WTC11 (cell line): Measurements from ENCODE around the gene CNDP1. TPM values are rescaled to one million over a fixed set of nuclear protein-coding genes. Genes with fewer than 3 reads are reported as not detected.

Experiments
- ATAC-seq: fragments of 200-7000 bp; cut with Tn5 transposase; 2 replicates; pipeline ENCODE4 v1.10.0; 2021; ENCODE audit warnings: mild to moderate bottlenecking, moderate library complexity
- CTCF ChIA-PET: fragments of 300-600 bp; sonication (Branson Sonifier 250); formaldehyde crosslinking; loops from one replicate; lab custom pipeline; 2021; ENCODE audit warnings: antibody characterized with exemption; lab: Charles Lee
- POLR2A ChIA-PET: fragments of 350-600 bp; sonication (Branson Sonifier 250); formaldehyde crosslinking; loops from one replicate; lab custom pipeline; 2021; ENCODE audit warnings: antibody characterized with exemption; lab: Charles Lee
- DNase-seq: peaks from one replicate; pipeline ENCODE4 v3.0.0; 2021; ENCODE audit warnings: low spot score
- H3K27ac Mint-ChIP-seq: 2 replicates; pipeline ENCODE4 v1.8.0; 2021; ENCODE audit warnings: mixed read lengths
- H3K27me3 Mint-ChIP-seq: 2 replicates; pipeline ENCODE4 v1.8.0; 2021; ENCODE audit warnings: low read depth, mild to moderate bottlenecking, moderate library complexity, mixed read lengths
- H3K36me3 Mint-ChIP-seq: 2 replicates; pipeline ENCODE4 v1.8.0; 2021; ENCODE audit warnings: mixed read lengths
- H3K4me1 Mint-ChIP-seq: 2 replicates; pipeline ENCODE4 v1.8.0; 2022; ENCODE audit warnings: mixed read lengths
- H3K4me3 Mint-ChIP-seq: 2 replicates; pipeline ENCODE4 v1.8.0; 2021; ENCODE audit warnings: mild to moderate bottlenecking, moderate library complexity, mixed read lengths
- H3K9me3 Mint-ChIP-seq: 2 replicates; pipeline ENCODE4 v1.8.0; 2021; ENCODE audit warnings: mixed read lengths
- AR ChIP-seq: fragments of 250-450 bp; sonication (Bioruptor Pico); IDR thresholded peaks from 2 replicates; pipeline ENCODE4 v1.9.0; 2021; ENCODE audit warnings: mild to moderate bottlenecking
- ATF2 ChIP-seq: sonication (generic); formaldehyde crosslinking; IDR thresholded peaks from 2 replicates; pipeline ENCODE4 v1.8.1; 2022; ENCODE audit warnings: low read depth, missing genetic modification reagents, borderline replicate concordance
- ATF6 ChIP-seq: sonication (generic); formaldehyde crosslinking; IDR thresholded peaks from 2 replicates; pipeline ENCODE4 v1.8.1; 2023; ENCODE audit warnings: mild to moderate bottlenecking, missing genetic modification reagents
- GRHL2 ChIP-seq: fragments of 250-450 bp; sonication (Bioruptor Pico); IDR thresholded peaks from 2 replicates; pipeline ENCODE4 v1.8.0; 2022; ENCODE audit warnings: mild to moderate bottlenecking, moderate library complexity; ENCODE audit not compliant: insufficient replicate concordance, severe bottlenecking
- HMGXB4 ChIP-seq: sonication (generic); formaldehyde crosslinking; IDR thresholded peaks from 2 replicates; pipeline ENCODE4 v1.8.1; 2023; ENCODE audit warnings: mild to moderate bottlenecking, moderate library complexity, missing genetic modification reagents
- JAZF1 ChIP-seq: fragments of 250-450 bp; sonication (Bioruptor Pico); IDR thresholded peaks from 2 replicates; pipeline ENCODE4 v1.9.0; 2021; ENCODE audit warnings: moderate library complexity, mild to moderate bottlenecking, inconsistent platforms
- NFYB ChIP-seq: sonication (generic); formaldehyde crosslinking; conservative IDR thresholded peaks from 2 replicates; pipeline ENCODE4 v1.8.0; 2022; ENCODE audit warnings: low read depth, missing genetic modification reagents
- PREB ChIP-seq: sonication (generic); formaldehyde crosslinking; IDR thresholded peaks from 2 replicates; pipeline ENCODE4 v1.8.1; 2022; ENCODE audit warnings: mild to moderate bottlenecking, missing genetic modification reagents, moderate library complexity, borderline replicate concordance
- PRRX2 ChIP-seq: fragments of 250-450 bp; sonication (Bioruptor Pico); IDR thresholded peaks from 2 replicates; pipeline ENCODE4 v1.8.0; 2021; ENCODE audit warnings: mild to moderate bottlenecking
- RELA ChIP-seq: sonication (generic); formaldehyde crosslinking; IDR thresholded peaks from 2 replicates; pipeline ENCODE4 v1.8.1; 2022; ENCODE audit warnings: missing genetic modification reagents, mild to moderate bottlenecking, borderline replicate concordance
- ZNF263 ChIP-seq: sonication (generic); formaldehyde crosslinking; IDR thresholded peaks from 2 replicates; pipeline ENCODE4 v1.8.1; 2022; ENCODE audit warnings: low read depth, mild to moderate bottlenecking, moderate library complexity, missing genetic modification reagents
- ZNF416 ChIP-seq: fragments of 250-450 bp; sonication (Bioruptor Pico); IDR thresholded peaks from 2 replicates; pipeline ENCODE4 v1.9.0; 2021; ENCODE audit warnings: mild to moderate bottlenecking, inconsistent platforms
- ZNF671 ChIP-seq: fragments of 250-450 bp; sonication (Bioruptor Pico); IDR thresholded peaks from 2 replicates; pipeline ENCODE4 v1.8.0; 2021; ENCODE audit warnings: mild to moderate bottlenecking
- total RNA-seq: library from RNA; stranded (reverse); gene quantifications from 3 replicates; pipeline ENCODE4 v1.2.3, GENCODE V29; 2021
- TF ChIP-seq, protein P1 (sequence below): fragments of 250-450 bp; sonication (Bioruptor Pico); IDR thresholded peaks from 2 replicates; pipeline ENCODE4 v1.9.0; 2021; ENCODE audit warnings: mild to moderate bottlenecking
- TF ChIP-seq, protein P2 (sequence below): sonication (generic); formaldehyde crosslinking; IDR thresholded peaks from 2 replicates; pipeline ENCODE4 v1.8.1; 2023; ENCODE audit warnings: mild to moderate bottlenecking, missing genetic modification reagents
- TF ChIP-seq, protein P3 (sequence below): fragments of 200-600 bp; IDR thresholded peaks from 2 replicates; pipeline ENCODE4 v1.8.0; 2022; ENCODE audit warnings: antibody characterized with exemption
- TF ChIP-seq, protein P4 (sequence below): sonication (generic); formaldehyde crosslinking; conservative IDR thresholded peaks from 2 replicates; pipeline ENCODE4 v1.8.1; 2022; ENCODE audit warnings: mild to moderate bottlenecking, missing genetic modification reagents

Gene CNDP1
- total RNA-seq, 1 experiment from 2014 or later = 0.28 TPM

- no peak for TF ChIP-seq HMGXB4
- TF ChIP-seq NFYB (CRISPR knock-in tag) = no peak
- TF ChIP-seq ZNF671 (CRISPR knock-in tag) = no peak
- TF ChIP-seq, protein P1, sequence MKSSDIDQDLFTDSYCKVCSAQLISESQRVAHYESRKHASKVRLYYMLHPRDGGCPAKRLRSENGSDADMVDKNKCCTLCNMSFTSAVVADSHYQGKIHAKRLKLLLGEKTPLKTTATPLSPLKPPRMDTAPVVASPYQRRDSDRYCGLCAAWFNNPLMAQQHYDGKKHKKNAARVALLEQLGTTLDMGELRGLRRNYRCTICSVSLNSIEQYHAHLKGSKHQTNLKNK (CRISPR knock-in tag) = no peak
Measured at GRCh38 chr18:74608681-74609080, 74.4 kb downstream of the CNDP1 start (continued).

DNA sequence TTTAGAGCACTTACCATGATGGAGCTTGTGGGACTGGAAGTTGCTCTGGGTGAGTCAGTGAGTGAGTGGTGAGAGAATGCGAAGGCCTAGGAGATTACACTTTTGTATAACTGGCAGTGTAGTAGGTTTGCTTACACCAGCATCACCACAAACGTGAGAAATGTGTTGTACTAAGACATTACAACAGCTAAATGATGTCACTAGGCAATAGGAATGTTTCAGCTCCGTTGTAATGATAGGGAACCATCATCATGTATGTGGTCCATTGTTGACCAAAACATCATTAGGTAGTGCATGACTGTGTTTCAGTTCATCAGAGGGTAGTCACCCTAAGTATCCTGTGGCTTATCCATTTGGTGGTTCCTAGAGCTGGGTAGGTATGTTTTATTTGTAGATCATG, 75.2 kb downstream of the CNDP1 start:
- Mint-ChIP-seq H3K36me3 (no peaks in the 10 kb centered on the region; the same call in 1 of the 2 replicates), H3K27ac (no peak overlapping the region), H3K27me3 (no peaks in the 10 kb centered on the region), H3K9me3 (peaks cover 4% of the 10 kb centered on the region; the same call in 1 of the 2 replicates), H3K4me3 (no peak overlapping the region), H3K4me1 (no peaks in the 10 kb centered on the region)
- ChIA-PET CTCF (no interaction called here), POLR2A (no interaction called here)
- no peak for ATAC-seq
- no peak for DNase-seq
- TF ChIP-seq, protein P2, sequence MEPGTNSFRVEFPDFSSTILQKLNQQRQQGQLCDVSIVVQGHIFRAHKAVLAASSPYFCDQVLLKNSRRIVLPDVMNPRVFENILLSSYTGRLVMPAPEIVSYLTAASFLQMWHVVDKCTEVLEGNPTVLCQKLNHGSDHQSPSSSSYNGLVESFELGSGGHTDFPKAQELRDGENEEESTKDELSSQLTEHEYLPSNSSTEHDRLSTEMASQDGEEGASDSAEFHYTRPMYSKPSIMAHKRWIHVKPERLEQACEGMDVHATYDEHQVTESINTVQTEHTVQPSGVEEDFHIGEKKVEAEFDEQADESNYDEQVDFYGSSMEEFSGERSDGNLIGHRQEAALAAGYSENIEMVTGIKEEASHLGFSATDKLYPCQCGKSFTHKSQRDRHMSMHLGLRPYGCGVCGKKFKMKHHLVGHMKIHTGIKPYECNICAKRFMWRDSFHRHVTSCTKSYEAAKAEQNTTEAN (CRISPR knock-in tag) = no peak
- TF ChIP-seq RELA (CRISPR knock-in tag) (no peak), JAZF1 (no peak), ZNF263 (CRISPR knock-in tag) (no peak), AR (no peak), ATF2 (CRISPR knock-in tag) (no peak), GRHL2 (CRISPR knock-in tag) (no peak)
- TF ChIP-seq, protein P3, sequence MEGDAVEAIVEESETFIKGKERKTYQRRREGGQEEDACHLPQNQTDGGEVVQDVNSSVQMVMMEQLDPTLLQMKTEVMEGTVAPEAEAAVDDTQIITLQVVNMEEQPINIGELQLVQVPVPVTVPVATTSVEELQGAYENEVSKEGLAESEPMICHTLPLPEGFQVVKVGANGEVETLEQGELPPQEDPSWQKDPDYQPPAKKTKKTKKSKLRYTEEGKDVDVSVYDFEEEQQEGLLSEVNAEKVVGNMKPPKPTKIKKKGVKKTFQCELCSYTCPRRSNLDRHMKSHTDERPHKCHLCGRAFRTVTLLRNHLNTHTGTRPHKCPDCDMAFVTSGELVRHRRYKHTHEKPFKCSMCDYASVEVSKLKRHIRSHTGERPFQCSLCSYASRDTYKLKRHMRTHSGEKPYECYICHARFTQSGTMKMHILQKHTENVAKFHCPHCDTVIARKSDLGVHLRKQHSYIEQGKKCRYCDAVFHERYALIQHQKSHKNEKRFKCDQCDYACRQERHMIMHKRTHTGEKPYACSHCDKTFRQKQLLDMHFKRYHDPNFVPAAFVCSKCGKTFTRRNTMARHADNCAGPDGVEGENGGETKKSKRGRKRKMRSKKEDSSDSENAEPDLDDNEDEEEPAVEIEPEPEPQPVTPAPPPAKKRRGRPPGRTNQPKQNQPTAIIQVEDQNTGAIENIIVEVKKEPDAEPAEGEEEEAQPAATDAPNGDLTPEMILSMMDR = no peak

DNA sequence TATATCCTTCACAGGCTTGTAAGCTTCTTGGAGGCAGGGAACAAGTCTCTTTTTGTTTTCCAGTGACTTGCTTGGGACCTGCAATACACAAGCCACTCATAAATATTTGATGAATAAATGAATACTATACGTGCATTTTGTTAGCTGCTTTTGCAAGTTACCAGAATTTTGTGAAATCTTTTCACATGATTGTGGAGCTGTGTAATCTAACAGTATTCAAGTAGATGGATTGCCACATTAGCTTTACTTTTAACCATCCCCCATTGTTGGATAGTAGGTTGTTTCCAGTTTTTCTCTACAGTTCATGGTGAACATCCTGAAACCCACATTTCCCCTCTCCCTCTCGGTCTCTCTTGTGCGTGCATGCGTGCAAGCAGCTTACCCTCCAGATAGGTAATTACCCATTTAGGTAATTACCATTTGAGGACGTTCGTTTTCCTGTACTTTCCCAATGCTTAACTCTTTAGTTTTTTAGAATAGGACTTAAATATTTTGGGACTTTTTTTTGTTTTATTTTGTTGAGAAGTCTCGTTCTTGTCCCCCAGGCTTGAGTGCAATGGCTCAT, 75.8 kb downstream of the CNDP1 start:
- no peaks in the 10 kb centered on the region for H3K4me1 Mint-ChIP-seq
- H3K27ac Mint-ChIP-seq = no peak overlapping the region
- POLR2A ChIA-PET = no interaction called here
- ATAC-seq (no peak), DNase-seq (no peak)
- H3K27me3 Mint-ChIP-seq = no peaks in the 10 kb centered on the region
- H3K9me3 Mint-ChIP-seq = peaks cover 9% of the 10 kb centered on the region
- CTCF ChIA-PET = no interaction called here
- no peak overlapping the region for H3K4me3 Mint-ChIP-seq
- H3K36me3 Mint-ChIP-seq = no peaks in the 10 kb centered on the region; the same call in 1 of the 2 replicates
- TF ChIP-seq, protein P4, sequence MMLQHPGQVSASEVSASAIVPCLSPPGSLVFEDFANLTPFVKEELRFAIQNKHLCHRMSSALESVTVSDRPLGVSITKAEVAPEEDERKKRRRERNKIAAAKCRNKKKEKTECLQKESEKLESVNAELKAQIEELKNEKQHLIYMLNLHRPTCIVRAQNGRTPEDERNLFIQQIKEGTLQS (CRISPR knock-in tag) = no peak
- TF ChIP-seq PREB (CRISPR knock-in tag) (no peak), PRRX2 (CRISPR knock-in tag) (no peak), ZNF416 (CRISPR knock-in tag) (no peak), ATF6 (no peak)
- TF ChIP-seq, protein P3 = no peak
